ENCODE data around the gene DDIT4. TPM values are rescaled to one million over a fixed set of nuclear protein-coding genes. Genes with fewer than 3 reads are reported as not detected.

Gene DDIT4
- total RNA-seq, 4 donors from 2014 or later: 64.5 to 356 (median 150) TPM

DNA sequence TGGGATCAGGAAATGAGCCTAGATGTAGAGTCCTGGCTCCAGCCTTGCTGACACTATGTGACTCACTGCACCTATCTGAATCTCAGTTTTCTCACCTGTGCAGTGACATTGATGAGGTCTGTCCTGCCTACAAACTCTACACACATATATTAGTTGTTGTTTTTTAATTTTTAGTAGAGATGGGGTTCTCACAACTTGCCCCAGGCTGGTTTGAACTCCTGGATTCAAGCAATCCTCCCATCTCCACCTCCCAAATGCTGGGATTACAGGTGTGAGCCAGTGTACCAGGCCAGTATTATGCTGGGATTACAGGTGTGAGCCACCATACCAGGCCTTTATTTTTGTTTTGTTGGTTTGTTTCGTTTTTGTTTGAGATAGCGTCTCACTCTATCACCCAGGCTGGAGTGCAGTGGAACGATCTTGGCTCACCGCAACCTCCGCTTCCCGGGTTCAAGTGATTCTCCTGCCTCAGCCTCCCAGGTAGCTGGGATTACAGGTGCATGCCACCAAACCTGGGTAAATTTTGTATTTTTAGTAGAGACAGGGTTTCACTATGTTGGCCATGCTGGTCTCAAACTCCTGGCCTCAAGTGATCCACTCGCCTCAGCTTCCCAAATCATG lies 11.8 kb upstream of the DDIT4 start:
- Histone ChIP-seq H3K4me3 (peak overlapping the region in 1 of 4 donors; percentile 56), H3K36me3 (no peaks in the 10 kb centered on the region), H3K4me1 (peaks cover 39 to 62% (median 52%) of the 10 kb centered on the region in 4 donors), H3K27ac (peak overlapping the region; percentile 89 to 94 (median 90)), H3K9me3 (no peaks in the 10 kb centered on the region), H3K27me3 (no peaks in the 10 kb centered on the region)
- in situ Hi-C loops (cut with MboI; ENCODE audit: low pct_ligation_motif_present in 1 of 4, low pct_unique_long_range_greater_than_20kb in 1 of 4, low sequenced_read_pairs in 3 of 4) (no loop called here), intact Hi-C loops (cut with DNase I; ENCODE audit: low total_unique reads) (no loop called here)
- TF ChIP-seq CTCF (IDR thresholded peaks at IDR 0.05) (no peak), EP300 (IDR thresholded peaks at IDR 0.05; ENCODE audit: low read depth) (no peak), POLR2A (IDR thresholded peaks at IDR 0.05) (peak; percentile 19), POLR2AphosphoS5 (IDR thresholded peaks at IDR 0.05) (peak in 1 of 3 donors; percentile 23)
- WGBS, 2 donors (ENCODE audit: low coverage in 1 of 2): 84 to 93% methylated on average over 7 of the region's 7 CpGs
- peak; percentile 27 for DNase-seq

GRCh38 chr10:72263613-72264241 lies 10.0 kb upstream of the DDIT4 start:
- H3K4me1 ChIP-seq: peaks cover 30 to 54% (median 46%) of the 10 kb centered on the region in 4 donors
- in situ Hi-C loops (cut with MboI; ENCODE audit: low pct_ligation_motif_present in 1 of 4, low pct_unique_long_range_greater_than_20kb in 1 of 4, low sequenced_read_pairs in 3 of 4) (no loop called here), intact Hi-C loops (cut with DNase I; ENCODE audit: low total_unique reads) (no loop called here)
- no peaks in the 10 kb centered on the region for H3K9me3 ChIP-seq
- H3K27ac ChIP-seq: peak overlapping the region; percentile 72 to 92 (median 75)
- DNase-seq: peak; percentile 77
- H3K36me3 ChIP-seq: no peaks in the 10 kb centered on the region
- H3K4me3 ChIP-seq: no peak overlapping the region
- TF ChIP-seq EP300 (IDR thresholded peaks at IDR 0.05; ENCODE audit: low read depth): no peak
- peak in 2 of 3 donors; percentile 60 to 70 for TF ChIP-seq POLR2AphosphoS5 (IDR thresholded peaks at IDR 0.05)
- no peak for TF ChIP-seq CTCF (IDR thresholded peaks at IDR 0.05)
- peak; percentile 40 for TF ChIP-seq POLR2A (IDR thresholded peaks at IDR 0.05)
- 10 to 52% methylated on average over 2 to 6 of the region's 6 CpGs for WGBS, 2 donors (ENCODE audit: low coverage in 1 of 2)
- no peaks in the 10 kb centered on the region for H3K27me3 ChIP-seq

GRCh38 chr10:72264536-72264935 lies 9.2 kb upstream of the DDIT4 start:
- TF ChIP-seq EP300 (IDR thresholded peaks at IDR 0.05; ENCODE audit: low read depth) (no peak), POLR2A (IDR thresholded peaks at IDR 0.05) (no peak), CTCF (IDR thresholded peaks at IDR 0.05) (no peak), POLR2AphosphoS5 (IDR thresholded peaks at IDR 0.05) (no peak)
- peaks cover 22 to 46% (median 40%) of the 10 kb centered on the region in 4 donors for H3K4me1 ChIP-seq
- DNase-seq: no peak
- H3K27ac ChIP-seq: peak overlapping the region in 1 of 4 donors; percentile 74
- 96% methylated on average over 1 of the region's 1 CpG; no CpG with 5 or more reads in 1 of the 2 donors for WGBS, 2 donors (ENCODE audit: low coverage in 1 of 2)
- H3K36me3 ChIP-seq: no peaks in the 10 kb centered on the region
- in situ Hi-C loops (cut with MboI; ENCODE audit: low pct_ligation_motif_present in 1 of 4, low pct_unique_long_range_greater_than_20kb in 1 of 4, low sequenced_read_pairs in 3 of 4): no loop called here
- no peaks in the 10 kb centered on the region for H3K9me3 ChIP-seq
- H3K4me3 ChIP-seq: no peak overlapping the region
- intact Hi-C loops (cut with DNase I; ENCODE audit: low total_unique reads): no loop called here
- no peaks in the 10 kb centered on the region for H3K27me3 ChIP-seq

GRCh38 chr10:72265508-72265907 lies 8.2 kb upstream of the DDIT4 start:
- 91 to 93% methylated on average over 4 to 6 of the region's 6 CpGs for WGBS, 2 donors (ENCODE audit: low coverage in 1 of 2)
- DNase-seq: no peak
- H3K27ac ChIP-seq: no peak overlapping the region
- H3K4me1 ChIP-seq: peaks cover 13 to 36% (median 31%) of the 10 kb centered on the region in 4 donors
- TF ChIP-seq POLR2A (IDR thresholded peaks at IDR 0.05) (no peak), CTCF (IDR thresholded peaks at IDR 0.05) (no peak), POLR2AphosphoS5 (IDR thresholded peaks at IDR 0.05) (no peak), EP300 (IDR thresholded peaks at IDR 0.05; ENCODE audit: low read depth) (no peak)
- no peaks in the 10 kb centered on the region for H3K36me3 ChIP-seq
- no peak overlapping the region for H3K4me3 ChIP-seq
- intact Hi-C loops (cut with DNase I; ENCODE audit: low total_unique reads) (no loop called here), in situ Hi-C loops (cut with MboI; ENCODE audit: low pct_ligation_motif_present in 1 of 4, low pct_unique_long_range_greater_than_20kb in 1 of 4, low sequenced_read_pairs in 3 of 4) (no loop called here)
- H3K9me3 ChIP-seq: no peaks in the 10 kb centered on the region
- no peaks in the 10 kb centered on the region for H3K27me3 ChIP-seq
